HG03175 (cell line): ENCODE results near the gene PCDHGA7.
"Not testable (repeated sequence)": the region's sequence is repeated elsewhere in the genome, so short reads cannot be mapped to it uniquely, and the experiment has no call there.

Source experiments
- ATAC-seq: cut with Tn5 transposase; IDR thresholded peaks from one replicate; pipeline ENCODE4 v1.9.1; 2021; ENCODE audit warnings: mild to moderate bottlenecking, moderate library complexity; ENCODE audit not compliant: unreplicated experiment

Gene PCDHGA7

DNA sequence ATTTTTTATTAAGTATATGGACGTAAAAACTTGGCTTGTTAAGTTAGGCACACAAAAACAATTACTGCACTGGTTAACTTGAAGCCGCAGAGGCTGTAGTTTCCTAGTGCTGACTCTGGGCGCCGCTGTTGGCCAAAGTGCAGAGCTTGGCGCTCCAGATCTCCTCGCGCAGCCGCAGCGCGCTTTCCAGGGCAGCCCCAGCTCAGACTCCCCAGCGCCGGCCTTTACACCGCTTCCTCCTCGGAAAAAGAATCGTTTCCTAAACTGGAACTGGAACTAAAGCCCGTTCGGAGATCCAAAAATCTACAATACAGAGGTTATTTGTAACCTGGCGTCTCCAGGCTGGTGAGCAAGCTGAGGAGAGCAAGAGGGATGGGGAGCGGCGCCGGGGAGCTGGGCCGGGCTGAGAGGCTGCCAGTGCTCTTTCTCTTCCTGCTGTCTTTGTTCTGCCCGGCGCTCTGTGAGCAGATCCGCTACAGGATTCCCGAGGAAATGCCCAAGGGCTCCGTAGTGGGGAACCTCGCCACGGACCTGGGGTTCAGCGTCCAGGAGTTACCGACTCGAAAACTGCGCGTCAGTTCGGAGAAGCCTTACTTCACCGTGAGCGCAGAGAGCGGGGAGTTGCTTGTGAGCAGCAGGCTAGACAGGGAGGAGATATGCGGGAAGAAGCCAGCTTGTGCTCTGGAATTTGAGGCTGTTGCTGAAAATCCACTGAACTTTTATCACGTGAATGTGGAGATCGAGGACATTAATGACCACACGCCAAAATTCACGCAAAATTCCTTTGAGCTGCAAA, 15.4 kb downstream of the PCDHGA7 start, which contains the start of gene PCDHGB5:
Gene PCDHGB5, plus strand, starts transcription at position 192 of the 796 bp plus-strand sequence. Its CDS starts 181 bp downstream, at position 373.
- ATAC-seq, result peak; percentile 61

DNA sequence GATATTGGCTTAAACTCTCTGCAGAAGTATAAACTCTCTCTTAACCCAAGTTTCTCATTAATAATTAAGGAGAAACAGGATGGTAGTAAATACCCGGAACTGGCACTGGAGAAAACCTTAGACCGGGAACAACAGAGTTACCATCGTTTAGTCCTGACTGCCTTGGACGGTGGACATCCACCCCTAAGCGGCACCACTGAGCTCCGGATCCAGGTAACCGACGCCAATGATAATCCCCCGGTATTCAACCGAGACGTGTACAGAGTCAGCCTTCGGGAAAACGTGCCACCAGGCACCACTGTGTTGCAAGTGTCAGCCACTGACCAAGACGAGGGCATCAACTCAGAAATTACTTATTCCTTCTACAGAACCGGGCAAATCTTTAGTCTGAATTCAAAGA, 16.1 kb downstream of the PCDHGA7 start:
- no peak for ATAC-seq

DNA sequence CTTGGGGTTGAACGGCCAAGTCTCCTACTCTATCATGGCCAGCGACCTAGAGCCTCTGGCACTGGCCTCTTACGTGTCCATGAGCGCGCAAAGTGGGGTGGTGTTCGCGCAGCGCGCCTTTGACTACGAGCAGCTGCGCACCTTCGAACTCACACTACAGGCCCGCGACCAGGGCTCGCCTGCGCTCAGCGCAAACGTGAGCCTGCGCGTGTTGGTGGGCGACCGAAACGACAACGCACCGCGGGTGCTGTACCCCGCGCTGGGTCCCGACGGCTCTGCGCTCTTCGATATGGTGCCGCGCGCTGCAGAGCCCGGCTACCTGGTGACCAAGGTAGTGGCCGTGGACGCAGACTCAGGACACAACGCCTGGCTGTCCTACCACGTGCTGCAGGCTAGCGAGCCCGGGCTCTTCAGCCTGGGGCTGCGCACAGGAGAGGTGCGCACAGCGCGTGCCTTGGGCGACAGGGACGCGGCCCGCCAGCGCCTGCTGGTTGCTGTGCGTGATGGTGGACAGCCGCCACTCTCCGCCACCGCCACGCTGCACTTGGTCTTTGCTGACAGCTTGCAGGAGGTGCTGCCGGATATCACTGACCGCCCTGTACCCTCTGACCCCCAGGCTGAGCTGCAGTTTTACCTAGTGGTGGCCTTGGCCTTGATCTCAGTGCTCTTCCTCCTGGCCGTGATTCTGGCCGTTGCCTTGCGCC, 17.2 kb downstream of the PCDHGA7 start:
- ATAC-seq, result no peak

GRCh38 chr5:141402553-141403243, 20.2 kb downstream of the PCDHGA7 start, which contains the start of gene PCDHGA9:
PCDHGA9 (plus strand) TSS chr5:141402778; CDS start chr5:141402953, 175 bp downstream.
- peak; percentile 47 for ATAC-seq

GRCh38 chr5:141403387-141403786, 20.8 kb downstream of the PCDHGA7 start:
- ATAC-seq, result no peak

GRCh38 chr5:141407790-141408505, 25.4 kb downstream of the PCDHGA7 start, which contains the start of gene PCDHGB6:
PCDHGB6 (plus strand) TSS chr5:141408021; CDS start chr5:141408203, 182 bp downstream.
- ATAC-seq, result not testable (repeated sequence)

- no peak for ATAC-seq
Observed at GRCh38 chr5:141409598-141410306, 27.2 kb downstream of the PCDHGA7 start.

GRCh38 chr5:141411575-141411974, 29.0 kb downstream of the PCDHGA7 start:
- no peak for ATAC-seq

DNA sequence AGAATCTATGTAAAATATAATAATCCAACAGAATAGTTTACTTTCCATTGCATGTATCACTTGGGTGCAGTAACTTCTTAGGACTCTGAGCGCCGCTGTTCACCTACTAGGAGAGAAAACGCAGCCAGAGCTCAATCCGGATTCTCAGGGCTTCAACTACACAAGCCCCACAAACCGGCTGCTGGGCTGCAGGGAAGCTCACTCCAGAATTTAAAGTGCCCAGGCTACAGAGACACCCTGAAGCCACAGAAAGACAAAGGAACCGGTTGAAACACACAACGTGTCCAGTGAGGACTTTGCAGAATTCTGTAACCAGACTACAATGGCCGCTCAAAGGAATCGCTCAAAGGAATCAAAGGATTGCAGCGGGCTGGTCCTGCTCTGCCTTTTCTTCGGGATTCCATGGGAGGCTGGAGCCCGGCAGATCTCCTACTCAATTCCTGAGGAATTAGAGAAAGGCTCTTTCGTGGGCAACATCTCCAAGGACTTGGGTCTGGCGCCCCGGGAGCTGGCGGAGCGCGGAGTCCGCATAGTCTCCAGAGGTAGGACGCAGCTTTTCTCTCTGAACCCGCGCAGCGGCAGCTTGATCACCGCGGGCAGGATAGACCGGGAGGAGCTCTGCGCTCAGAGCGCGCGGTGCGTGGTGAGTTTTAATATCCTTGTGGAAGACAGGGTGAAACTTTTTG, 30.5 kb downstream of the PCDHGA7 start, which contains the start of gene PCDHGA10:
Gene PCDHGA10, plus strand, starts transcription at position 134 of the 686 bp plus-strand sequence. Its CDS starts 189 bp downstream, at position 323.
- ATAC-seq, result peak; percentile 77

DNA sequence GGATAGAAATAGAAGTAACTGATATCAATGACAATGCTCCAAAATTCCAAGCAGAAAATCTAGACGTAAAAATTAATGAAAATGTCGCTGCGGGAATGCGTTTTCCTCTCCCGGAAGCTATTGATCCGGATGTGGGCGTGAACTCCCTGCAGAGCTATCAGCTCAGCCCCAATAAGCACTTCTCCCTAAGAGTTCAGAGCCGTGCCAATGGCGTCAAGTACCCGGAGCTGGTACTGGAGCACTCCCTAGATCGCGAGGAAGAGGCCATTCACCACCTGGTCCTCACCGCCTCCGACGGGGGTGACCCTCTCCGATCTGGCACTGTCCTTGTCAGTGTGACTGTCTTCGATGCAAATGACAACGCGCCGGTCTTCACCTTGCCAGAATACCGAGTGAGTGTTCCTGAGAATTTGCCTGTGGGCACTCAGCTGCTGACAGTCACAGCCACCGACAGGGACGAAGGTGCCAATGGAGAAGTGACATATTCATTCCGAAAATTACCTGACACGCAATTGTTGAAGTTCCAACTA, 31.1 kb downstream of the PCDHGA7 start:
- no peak for ATAC-seq

DNA sequence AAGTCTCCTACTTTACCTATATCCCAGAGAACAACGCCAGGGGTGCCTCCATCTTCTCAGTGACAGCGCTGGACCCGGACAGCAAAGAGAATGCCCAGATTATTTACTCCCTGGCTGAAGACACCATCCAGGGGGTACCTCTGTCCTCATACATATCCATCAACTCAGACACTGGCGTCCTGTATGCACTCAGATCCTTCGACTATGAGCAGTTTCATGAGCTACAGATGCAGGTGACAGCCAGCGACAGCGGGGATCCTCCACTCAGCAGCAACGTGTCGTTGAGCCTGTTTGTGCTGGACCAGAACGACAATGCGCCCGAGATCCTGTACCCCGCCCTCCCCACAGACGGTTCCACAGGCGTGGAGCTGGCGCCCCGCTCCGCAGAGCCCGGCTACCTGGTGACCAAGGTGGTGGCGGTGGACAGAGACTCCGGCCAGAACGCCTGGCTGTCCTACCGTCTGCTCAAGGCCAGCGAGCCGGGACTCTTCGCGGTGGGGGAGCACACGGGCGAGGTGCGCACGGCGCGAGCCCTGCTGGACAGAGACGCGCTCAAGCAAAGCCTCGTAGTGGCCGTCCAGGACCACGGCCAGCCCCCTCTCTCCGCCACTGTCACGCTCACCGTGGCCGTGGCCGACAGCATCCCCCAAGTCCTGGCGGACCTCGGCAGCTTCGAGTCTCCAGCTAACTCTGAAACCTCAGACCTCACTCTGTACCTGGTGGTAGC, 32.2 kb downstream of the PCDHGA7 start:
- ATAC-seq, result not testable (repeated sequence)

DNA sequence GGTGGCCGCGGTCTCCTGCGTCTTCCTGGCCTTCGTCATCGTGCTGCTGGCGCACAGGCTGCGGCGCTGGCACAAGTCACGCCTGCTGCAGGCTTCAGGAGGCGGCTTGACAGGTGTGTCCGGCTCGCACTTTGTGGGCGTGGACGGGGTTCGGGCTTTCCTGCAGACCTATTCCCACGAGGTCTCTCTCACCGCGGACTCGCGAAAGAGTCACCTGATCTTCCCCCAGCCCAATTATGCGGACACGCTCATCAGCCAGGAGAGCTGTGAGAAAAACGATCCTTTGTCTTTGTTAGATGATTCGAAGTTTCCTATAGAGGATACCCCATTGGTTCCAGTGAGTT, 32.7 kb downstream of the PCDHGA7 start:
- not testable (repeated sequence) for ATAC-seq

DNA sequence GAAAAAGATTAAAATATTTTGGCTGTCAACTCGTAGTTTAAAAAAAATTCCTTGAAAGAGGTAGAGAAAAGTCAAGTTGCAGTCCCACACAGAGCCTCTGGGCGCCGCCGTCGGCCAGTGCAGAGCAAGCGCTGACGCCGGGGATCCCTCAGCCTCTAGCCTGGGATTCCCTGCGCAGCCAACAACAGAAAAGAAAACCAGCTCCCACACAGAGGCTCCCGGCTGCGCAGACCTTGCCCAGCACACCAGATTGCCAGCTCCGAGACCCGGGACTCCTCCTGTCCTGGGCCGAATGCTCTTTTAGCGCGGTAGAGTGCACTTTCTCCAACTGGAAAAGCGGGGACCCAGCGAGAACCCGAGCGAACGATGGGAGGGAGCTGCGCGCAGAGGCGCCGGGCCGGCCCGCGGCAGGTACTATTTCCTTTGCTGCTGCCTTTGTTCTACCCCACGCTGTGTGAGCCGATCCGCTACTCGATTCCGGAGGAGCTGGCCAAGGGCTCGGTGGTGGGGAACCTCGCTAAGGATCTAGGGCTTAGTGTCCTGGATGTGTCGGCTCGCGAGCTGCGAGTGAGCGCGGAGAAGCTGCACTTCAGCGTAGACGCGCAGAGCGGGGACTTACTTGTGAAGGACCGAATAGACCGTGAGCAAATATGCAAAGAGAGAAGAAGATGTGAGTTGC, 35.1 kb downstream of the PCDHGA7 start, which contains the start of gene PCDHGB7:
Gene PCDHGB7, plus strand, starts transcription at position 184 of the 679 bp plus-strand sequence. Its CDS starts 183 bp downstream, at position 367.
- ATAC-seq, result peak; percentile 60

- no peak for ATAC-seq
Observed at GRCh38 chr5:141419074-141419880, 36.7 kb downstream of the PCDHGA7 start.

DNA sequence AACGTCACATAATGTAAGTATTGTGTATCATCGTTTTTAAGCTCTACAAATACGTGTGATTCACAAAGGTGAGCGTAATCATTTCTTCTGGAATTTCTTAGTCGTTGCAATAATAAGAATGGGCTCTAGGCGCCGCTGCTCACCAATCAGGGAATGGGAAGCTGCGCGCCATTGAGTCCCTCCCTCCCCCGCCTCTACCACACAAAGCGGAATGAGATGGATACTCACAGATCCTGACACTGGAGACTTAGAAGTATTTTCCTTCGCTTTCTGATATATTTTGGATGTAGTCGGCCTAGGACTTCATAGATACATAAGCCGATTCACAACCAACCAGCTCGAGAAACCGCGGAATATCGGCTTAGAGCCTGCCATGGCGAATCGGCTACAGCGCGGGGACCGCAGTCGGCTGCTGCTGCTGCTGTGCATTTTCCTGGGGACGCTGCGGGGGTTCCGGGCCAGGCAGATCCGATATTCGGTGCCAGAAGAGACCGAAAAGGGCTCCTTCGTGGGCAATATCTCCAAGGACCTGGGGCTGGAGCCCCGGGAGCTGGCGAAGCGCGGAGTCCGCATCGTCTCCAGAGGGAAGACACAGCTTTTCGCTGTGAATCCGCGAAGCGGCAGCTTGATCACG, 38.4 kb downstream of the PCDHGA7 start, which contains the start of gene PCDHGA11:
Gene PCDHGA11, plus strand, starts transcription at position 197 of the 634 bp plus-strand sequence. Its CDS starts 177 bp downstream, at position 374.
- ATAC-seq, result peak; percentile 50

- ATAC-seq, result no peak
Observed at GRCh38 chr5:141421489-141421855, 38.9 kb downstream of the PCDHGA7 start.
